HG02610 (cell line): ENCODE results near the gene CTAGE1.

Source experiments
- ATAC-seq: cut with Tn5 transposase; IDR thresholded peaks from one replicate; pipeline ENCODE4 v1.9.1; 2021; ENCODE audit warnings: mild to moderate bottlenecking, moderate library complexity; ENCODE audit not compliant: unreplicated experiment

The CTAGE1 gene

DNA sequence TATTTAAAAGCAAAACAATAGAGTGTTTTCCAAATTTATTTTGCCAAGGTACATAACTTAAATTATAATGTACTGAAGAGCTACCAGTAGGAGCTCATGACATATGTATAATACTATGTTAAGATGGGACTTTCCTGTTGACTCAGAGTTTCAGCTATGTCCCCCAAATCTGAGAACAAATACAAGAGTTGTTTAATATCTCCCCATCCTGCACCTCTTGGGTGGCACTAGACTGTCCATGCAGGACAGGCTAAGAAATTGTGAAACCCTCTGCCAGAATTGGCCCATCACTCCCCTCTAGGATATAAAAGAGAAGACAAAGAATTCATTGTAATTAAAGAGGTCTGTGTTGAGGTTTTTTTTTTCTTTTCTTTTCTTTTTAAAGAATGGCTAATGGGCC lies 21.7 kb upstream of the CTAGE1 start:
- ATAC-seq = no peak

DNA sequence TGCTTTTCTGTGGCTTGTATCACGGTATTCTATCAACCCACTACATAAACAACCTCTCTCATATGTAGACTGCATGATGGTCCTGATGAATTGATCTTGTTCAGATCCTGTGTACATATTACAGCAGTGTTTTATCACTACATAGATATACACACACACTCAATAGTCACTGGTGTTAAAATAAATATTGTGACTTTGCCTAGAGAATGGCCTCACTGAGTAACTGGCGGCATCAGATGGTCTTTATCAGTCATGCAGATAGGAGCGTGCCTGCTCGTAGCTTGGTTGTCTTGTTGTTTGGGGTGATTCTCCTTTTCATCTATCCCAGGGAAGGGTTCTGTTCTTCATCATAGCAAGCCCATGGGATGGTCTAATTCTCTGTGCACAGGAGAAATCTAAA lies 18.4 kb upstream of the CTAGE1 start:
- no peak for ATAC-seq

GRCh38 chr18:22434973-22435608 lies 17.4 kb upstream of the CTAGE1 start:
- ATAC-seq = no peak

DNA sequence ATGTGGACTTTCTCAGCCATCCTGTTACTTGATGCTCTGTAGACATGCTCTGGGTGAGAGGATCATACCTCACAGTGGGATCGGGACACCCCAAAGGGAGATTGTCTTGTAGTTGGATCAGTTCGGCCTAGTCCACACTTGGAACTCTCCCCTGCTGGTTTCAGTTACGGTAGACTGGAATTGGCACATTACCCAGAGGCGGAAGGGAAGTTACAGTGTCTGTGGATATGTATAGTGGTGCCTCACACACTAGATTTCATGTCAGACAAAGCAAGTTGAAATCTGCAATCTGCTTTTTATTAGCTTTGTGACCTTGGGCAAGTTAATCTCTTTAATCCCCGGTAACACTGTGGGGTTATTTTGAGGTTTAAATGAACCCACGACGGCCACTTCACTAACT lies 16.2 kb upstream of the CTAGE1 start:
- ATAC-seq = no peak

GRCh38 chr18:22432657-22433137 lies 15.0 kb upstream of the CTAGE1 start:
- ATAC-seq = no peak

DNA sequence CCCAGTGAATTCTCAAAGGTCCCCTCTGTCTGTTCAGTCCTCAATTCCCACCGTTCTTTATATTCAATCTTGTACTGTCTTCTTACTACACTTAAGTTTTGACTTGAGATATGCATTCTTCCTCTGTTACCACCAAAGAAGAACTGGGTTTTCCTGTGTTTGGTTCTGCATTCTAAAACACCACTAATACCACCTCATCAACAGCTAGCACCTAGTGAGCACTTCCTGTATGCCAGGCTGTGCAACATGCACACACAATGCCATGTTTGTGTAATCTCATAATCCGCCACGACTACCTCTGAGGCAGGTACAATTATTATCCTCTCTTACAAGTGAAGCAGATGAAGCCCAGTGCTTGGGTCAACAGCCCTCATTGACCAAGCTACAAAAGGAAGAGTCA lies 11.8 kb upstream of the CTAGE1 start:
- no peak for ATAC-seq

DNA sequence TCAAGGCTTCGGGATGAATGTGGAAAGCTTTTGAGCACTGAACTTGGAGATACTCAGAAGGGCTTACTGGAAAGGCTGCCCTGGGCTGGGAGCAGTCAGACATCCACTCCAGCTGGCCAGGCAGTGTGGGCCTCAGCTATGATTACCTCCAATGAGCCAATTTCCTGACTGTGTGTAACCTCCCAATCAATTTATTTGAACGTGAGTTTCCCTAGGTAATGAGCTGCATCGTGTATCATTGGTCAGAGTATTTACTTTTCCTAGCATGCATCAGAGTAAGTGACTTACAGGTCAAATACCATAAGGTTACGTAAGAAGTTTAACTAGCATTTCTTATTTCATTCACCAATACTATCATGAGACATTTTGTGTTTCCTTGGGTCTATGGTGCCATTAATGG lies 11.0 kb upstream of the CTAGE1 start:
- no peak for ATAC-seq

- no peak for ATAC-seq
Observed at GRCh38 chr18:22427822-22428549, 10.3 kb upstream of the CTAGE1 start.

DNA sequence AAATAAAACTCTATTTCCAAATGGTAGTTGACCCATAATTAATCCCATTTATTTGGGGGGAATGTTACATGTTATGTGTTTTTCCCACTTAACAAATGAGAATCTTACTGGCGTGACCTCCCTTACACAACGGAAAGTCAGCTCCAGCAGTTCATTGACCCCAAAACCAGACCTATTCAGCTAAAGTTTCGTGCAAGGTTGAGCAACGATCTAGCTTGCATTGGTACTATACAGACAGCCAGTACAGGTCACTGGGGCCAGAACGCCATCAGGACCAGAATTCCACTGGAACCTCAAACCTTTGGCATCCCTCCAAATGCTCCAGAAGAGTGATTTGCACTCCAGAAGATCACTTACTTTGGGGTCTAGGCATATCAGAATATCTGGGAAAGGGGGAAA lies 6.8 kb upstream of the CTAGE1 start:
- no peak for ATAC-seq

DNA sequence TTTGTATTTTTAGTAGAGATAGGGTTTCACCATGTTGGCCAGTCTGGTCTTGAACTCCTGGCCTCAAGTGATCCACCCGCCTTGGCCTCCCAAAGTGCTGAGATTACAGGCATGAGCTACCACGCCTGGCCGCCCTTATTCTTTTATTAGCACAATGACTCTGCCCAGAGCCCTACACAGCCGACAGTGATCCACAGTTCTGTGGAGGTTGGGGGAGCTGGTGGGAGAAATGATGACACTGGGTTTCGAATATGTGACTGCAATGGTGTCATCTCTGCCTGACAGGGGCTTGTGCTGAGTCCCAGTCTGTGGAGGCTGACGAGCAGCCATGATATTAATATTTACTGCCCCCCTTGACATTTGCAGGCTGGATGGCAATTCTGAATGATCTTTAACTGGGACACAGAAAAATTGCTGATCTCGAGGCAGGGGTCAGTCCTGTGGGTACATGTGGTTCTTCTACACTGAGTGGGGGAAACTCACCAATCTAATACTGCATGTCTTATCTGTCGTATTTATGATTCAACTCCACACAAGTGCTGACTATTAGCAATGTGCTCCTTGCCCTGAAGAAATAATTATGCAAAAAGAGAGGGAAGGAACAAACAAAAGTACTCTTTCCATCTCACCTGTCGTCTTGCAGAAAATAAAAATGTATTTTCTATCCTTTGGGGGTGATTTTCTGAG lies 6.3 kb upstream of the CTAGE1 start:
- ATAC-seq = no peak

- ATAC-seq = no peak
Observed at GRCh38 chr18:22422909-22423548, 5.3 kb upstream of the CTAGE1 start.

- no peak for ATAC-seq
Observed at GRCh38 chr18:22420652-22421051, 2.9 kb upstream of the CTAGE1 start.

DNA sequence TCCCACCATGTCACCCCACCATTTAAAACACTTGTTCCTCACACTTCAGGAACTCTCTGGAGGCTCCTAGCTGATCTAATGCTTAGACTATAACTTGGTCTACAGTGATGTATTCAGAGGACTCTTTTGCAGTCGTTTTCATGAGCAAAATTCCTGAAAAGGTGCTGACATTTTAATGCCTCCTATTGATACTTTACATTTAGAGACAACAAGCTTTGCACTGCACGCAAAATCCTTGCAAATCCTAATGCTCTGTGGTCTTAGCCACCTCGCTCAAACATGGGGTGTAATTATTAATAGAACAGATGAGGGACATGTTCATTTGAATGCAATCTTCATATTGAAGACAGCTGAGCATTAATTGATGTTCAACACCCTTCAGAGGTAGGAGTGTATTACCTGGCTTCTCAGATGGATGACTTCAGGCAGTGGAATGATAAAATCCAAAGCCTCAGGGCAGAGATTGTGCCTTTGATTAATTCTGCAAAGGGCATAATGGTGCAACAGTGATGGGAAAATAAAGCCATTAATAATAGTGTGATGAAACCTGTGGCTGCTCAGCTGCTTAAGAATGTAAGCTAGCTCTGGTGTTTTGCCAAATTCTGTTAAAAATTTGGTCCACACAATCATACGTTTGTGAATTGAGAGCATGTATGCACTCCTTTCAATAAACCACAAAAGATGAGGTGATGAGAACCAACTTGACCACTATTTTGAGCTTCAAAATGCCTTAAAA lies 5.4 kb downstream of the CTAGE1 start:
- no peak for ATAC-seq

DNA sequence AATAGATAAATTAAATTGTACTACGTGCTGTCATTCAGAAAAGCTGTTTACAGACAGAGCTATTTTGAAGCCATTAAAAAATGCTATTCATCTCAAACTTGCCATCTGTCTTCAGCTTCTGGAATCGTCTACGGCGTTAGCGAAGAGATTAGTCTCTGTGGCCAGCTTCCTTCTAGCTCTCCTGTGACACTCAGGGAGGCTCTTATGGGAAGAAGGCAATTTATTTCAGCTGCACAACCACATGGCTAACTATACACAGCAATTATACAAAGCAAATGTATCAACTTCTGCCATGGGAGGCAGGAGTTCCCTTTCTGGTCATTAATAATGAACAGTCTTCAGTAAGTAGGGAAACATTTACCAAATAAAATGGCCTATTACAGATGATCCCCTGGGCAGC lies 6.3 kb downstream of the CTAGE1 start:
- ATAC-seq = no peak

GRCh38 chr18:22410126-22410525 lies 7.6 kb downstream of the CTAGE1 start:
- ATAC-seq = no peak

- no peak for ATAC-seq
Observed at GRCh38 chr18:22409445-22409844, 8.3 kb downstream of the CTAGE1 start.

GRCh38 chr18:22408059-22408458 lies 9.7 kb downstream of the CTAGE1 start:
- no peak for ATAC-seq

DNA sequence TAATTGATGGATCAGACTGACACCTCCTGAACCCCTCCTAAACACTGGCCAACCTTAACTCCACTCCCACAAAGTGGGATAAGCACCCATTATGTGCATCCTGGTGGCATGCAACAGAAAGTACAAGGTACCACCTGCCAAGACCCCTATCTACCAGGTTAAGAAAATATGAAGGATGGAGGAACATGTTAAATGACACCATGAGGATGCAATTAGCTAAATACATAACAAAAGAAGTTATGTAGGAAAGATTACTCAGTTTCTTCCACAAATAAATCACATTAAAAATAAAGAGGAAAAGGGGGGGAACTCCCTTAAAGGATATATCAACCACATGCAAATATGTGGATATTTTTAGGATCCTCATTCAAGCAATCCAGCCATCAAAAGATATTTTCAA lies 12.6 kb downstream of the CTAGE1 start:
- ATAC-seq = no peak

DNA sequence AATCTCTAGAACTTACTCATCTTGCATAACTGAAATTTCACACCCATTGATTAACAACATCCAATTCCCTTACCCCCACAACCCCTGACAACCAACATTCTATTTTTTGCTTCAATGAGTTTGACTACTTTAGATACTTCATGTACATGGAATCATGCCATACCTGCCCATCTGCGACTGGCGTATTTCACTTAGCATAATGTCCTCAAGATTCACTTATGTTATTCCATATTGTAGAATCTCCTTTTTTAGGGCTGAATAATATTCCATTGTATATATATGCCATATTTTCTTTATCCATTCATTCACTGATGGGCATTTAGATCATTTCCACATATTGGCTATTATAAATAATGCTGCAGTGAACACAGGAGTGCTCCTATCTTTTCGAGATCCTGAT lies 13.8 kb downstream of the CTAGE1 start:
- no peak for ATAC-seq

- ATAC-seq = no peak
Observed at GRCh38 chr18:22399949-22400348, 17.8 kb downstream of the CTAGE1 start.

DNA sequence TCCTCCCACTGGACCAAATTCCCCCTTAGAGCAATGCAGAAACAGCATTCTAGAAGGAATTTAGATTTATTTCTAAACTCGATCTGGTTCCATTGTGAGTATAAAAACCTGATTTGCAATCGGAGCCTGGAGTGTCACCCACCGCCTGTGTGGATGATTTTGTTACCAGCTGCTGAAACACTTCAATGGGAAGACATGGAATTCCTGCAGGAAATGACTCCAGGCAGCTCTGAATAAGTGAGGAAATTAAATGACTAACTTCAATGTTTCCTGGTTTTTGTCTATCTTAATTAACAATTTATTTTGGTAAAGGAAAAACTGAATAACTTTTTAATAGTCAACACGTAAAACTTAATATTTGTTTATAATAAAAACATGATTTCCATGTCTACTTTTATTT lies 19.3 kb downstream of the CTAGE1 start:
- ATAC-seq = no peak
